GM21367 (cell line): ENCODE results near the gene RNF135.
A peak's percentile ranks its signal among the peaks of the same experiment; 100 is the strongest.
"Not testable (repeated sequence)": the region's sequence is repeated elsewhere in the genome, so short reads cannot be mapped to it uniquely, and the experiment has no call there.

Experiments used
- ATAC-seq: cut with Tn5 transposase; IDR thresholded peaks from one replicate; pipeline ENCODE4 v1.9.1; 2021; ENCODE audit not compliant: unreplicated experiment

RNF135 gene

GRCh38 chr17:30970831-30971567 is at the start of gene RNF135:
RNF135 (plus strand) TSS chr17:30971039; CDS start chr17:30971074, 35 bp downstream.
- ATAC-seq: peak; percentile 37

- no peak for ATAC-seq
Measured at GRCh38 chr17:30921544-30922196, 49.2 kb upstream of the RNF135 start, which contains the start of gene ADAP2. ADAP2 (plus strand) TSS chr17:30921945; CDS start chr17:30922015, 70 bp downstream.

- ATAC-seq: no peak
Measured at GRCh38 chr17:30922235-30923030, 48.4 kb upstream of the RNF135 start.

- no peak for ATAC-seq
Measured at GRCh38 chr17:30924341-30924740, 46.5 kb upstream of the RNF135 start.

GRCh38 chr17:30926516-30926915 is 44.3 kb upstream of the RNF135 start:
- ATAC-seq: no peak

- no peak for ATAC-seq
Measured at GRCh38 chr17:30927756-30928155, 43.1 kb upstream of the RNF135 start.

GRCh38 chr17:30928584-30928983 is 42.3 kb upstream of the RNF135 start:
- no peak for ATAC-seq

- no peak for ATAC-seq
Measured at GRCh38 chr17:30929081-30929633, 41.7 kb upstream of the RNF135 start.

GRCh38 chr17:30929861-30930260 is 41.0 kb upstream of the RNF135 start:
- not testable (repeated sequence) for ATAC-seq

GRCh38 chr17:30930495-30930894 is 40.3 kb upstream of the RNF135 start:
- no peak for ATAC-seq

GRCh38 chr17:30931582-30931981 is 39.3 kb upstream of the RNF135 start:
- not testable (repeated sequence) for ATAC-seq

GRCh38 chr17:30933966-30934365 is 36.9 kb upstream of the RNF135 start:
- no peak for ATAC-seq

- no peak for ATAC-seq
Measured at GRCh38 chr17:30939051-30939689, 31.7 kb upstream of the RNF135 start.

- ATAC-seq: no peak
Measured at GRCh38 chr17:30942308-30943079, 28.3 kb upstream of the RNF135 start.

- ATAC-seq: no peak
Measured at GRCh38 chr17:30947796-30948195, 23.0 kb upstream of the RNF135 start.

- ATAC-seq: no peak
Measured at GRCh38 chr17:30950189-30950588, 20.6 kb upstream of the RNF135 start.

GRCh38 chr17:30950669-30951399 is 20.0 kb upstream of the RNF135 start:
- no peak for ATAC-seq

- ATAC-seq: no peak
Measured at GRCh38 chr17:30952638-30953393, 18.0 kb upstream of the RNF135 start.
